Measurements from ENCODE around the gene TBC1D21. TPM values are rescaled to one million over a fixed set of nuclear protein-coding genes. Genes with fewer than 3 reads are reported as not detected.

TBC1D21 gene
- total RNA-seq, 4 donors from 2014 or later, result not detected

- peak overlapping the region; percentile 83 to 97 (median 96) for H3K27ac ChIP-seq
- H3K36me3 ChIP-seq, result no peaks in the 10 kb centered on the region
- H3K4me3 ChIP-seq, result peak overlapping the region; percentile 69 to 79
- H3K4me1 ChIP-seq, result peaks cover 20 to 100% (median 85%) of the 10 kb centered on the region in 3 donors
- no peak for ATAC-seq
- peaks cover 22% of the 10 kb centered on the region for H3K27me3 ChIP-seq
- WGBS, 2 donors (ENCODE audit: low coverage in 1 of 2), result 22 to 40% methylated on average over 3 to 7 of the region's 8 CpGs
- TF ChIP-seq EP300 (IDR thresholded peaks at IDR 0.05) (no peak), CTCF (IDR thresholded peaks at IDR 0.05) (no peak), POLR2AphosphoS5 (IDR thresholded peaks at IDR 0.05) (no peak), POLR2A (IDR thresholded peaks at IDR 0.05) (no peak)
- H3K9me3 ChIP-seq, result no peaks in the 10 kb centered on the region
Observed at GRCh38 chr15:73925848-73926218, 52.5 kb downstream of the TBC1D21 start.

GRCh38 chr15:73926219-73927002 is 53.0 kb downstream of the TBC1D21 start, which contains the start of gene LOXL1:
Gene LOXL1 (plus strand): TSS chr15:73926462. CDS start chr15:73926784, 322 bp downstream.
- peak in 2 of 4 experiments; percentile 2 to 13 for TF ChIP-seq CTCF (IDR thresholded peaks at IDR 0.05)
- peak; percentile 83 for TF ChIP-seq POLR2AphosphoS5 (IDR thresholded peaks at IDR 0.05)
- peak; percentile 70 to 82 for TF ChIP-seq POLR2A (IDR thresholded peaks at IDR 0.05)
- TF ChIP-seq EP300 (IDR thresholded peaks at IDR 0.05), result no peak
- no peaks in the 10 kb centered on the region for H3K36me3 ChIP-seq
- WGBS, 2 donors (ENCODE audit: low coverage in 1 of 2), result no CpG with 5 or more reads among the region's 47 CpGs

DNA sequence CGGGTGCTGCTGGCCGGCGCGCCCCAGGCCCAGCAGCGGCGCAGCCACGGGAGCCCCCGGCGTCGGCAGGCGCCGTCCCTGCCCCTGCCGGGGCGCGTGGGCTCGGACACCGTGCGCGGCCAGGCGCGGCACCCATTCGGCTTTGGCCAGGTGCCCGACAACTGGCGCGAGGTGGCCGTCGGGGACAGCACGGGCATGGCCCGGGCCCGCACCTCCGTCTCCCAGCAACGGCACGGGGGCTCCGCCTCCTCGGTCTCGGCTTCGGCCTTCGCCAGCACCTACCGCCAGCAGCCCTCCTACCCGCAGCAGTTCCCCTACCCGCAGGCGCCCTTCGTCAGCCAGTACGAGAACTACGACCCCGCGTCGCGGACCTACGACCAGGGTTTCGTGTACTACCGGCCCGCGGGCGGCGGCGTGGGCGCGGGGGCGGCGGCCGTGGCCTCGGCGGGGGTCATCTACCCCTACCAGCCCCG is 53.7 kb downstream of the TBC1D21 start:
- Histone ChIP-seq H3K4me1 (peaks cover 20 to 100% (median 78%) of the 10 kb centered on the region in 3 donors), H3K9me3 (no peaks in the 10 kb centered on the region), H3K27ac (peak overlapping the region; percentile 83 to 97 (median 96)), H3K36me3 (peaks cover 0 to under 1% of the 10 kb centered on the region in 2 donors), H3K27me3 (peaks cover 22% of the 10 kb centered on the region), H3K4me3 (peak overlapping the region; percentile 69 to 79)
- no peak for TF ChIP-seq POLR2A (IDR thresholded peaks at IDR 0.05)
- TF ChIP-seq POLR2AphosphoS5 (IDR thresholded peaks at IDR 0.05), result no peak
- TF ChIP-seq CTCF (IDR thresholded peaks at IDR 0.05), result no peak
- TF ChIP-seq EP300 (IDR thresholded peaks at IDR 0.05), result no peak
- ATAC-seq, result peak; percentile 32
- no CpG with 5 or more reads among the region's 65 CpGs for WGBS, 2 donors (ENCODE audit: low coverage in 1 of 2)

More at GRCh38 chr15:73926219-73927002, 53.0 kb downstream of the TBC1D21 start, which contains the start of gene LOXL1:
- Histone ChIP-seq H3K4me3 (peak within 1 kb of the TSS; percentile 69 to 79), H3K9me3 (no peaks in the 10 kb centered on the region), H3K27ac (peak within 1 kb of the TSS; percentile 83 to 97 (median 96)), H3K4me1 (peaks cover 20 to 100% (median 83%) of the 10 kb centered on the region in 3 donors), H3K27me3 (peaks cover 22% of the 10 kb centered on the region)
- peak; percentile 81 for ATAC-seq

DNA sequence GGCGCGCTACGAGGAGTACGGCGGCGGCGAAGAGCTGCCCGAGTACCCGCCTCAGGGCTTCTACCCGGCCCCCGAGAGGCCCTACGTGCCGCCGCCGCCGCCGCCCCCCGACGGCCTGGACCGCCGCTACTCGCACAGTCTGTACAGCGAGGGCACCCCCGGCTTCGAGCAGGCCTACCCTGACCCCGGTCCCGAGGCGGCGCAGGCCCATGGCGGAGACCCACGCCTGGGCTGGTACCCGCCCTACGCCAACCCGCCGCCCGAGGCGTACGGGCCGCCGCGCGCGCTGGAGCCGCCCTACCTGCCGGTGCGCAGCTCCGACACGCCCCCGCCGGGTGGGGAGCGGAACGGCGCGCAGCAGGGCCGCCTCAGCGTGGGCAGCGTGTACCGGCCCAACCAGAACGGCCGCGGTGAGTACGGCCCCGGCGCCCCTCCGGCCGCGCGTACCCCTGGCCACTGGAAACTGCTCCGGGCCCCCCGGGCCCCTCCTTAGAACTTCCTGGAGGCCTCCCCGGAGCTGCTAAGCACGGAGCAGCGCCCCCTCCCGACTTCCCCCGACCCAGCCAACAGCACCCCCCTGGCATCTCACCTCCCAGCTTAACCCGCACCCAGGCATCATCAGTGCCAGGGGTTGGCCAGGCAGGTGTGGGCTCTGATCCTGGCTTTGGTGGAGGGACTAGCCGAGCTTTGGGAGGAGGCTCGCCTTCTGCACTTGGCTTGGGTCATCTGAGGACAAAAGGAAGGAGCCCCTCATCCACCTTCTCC is 54.3 kb downstream of the TBC1D21 start:
- TF ChIP-seq POLR2AphosphoS5 (IDR thresholded peaks at IDR 0.05) (peak; percentile 8), EP300 (IDR thresholded peaks at IDR 0.05) (no peak), CTCF (IDR thresholded peaks at IDR 0.05) (peak in 3 of 4 experiments; percentile 43 to 75 (median 52)), POLR2A (IDR thresholded peaks at IDR 0.05) (peak; percentile 35 to 46)
- peaks cover 0 to 2% of the 10 kb centered on the region in 2 donors for H3K36me3 ChIP-seq
- WGBS, 2 donors (ENCODE audit: low coverage in 1 of 2), result no CpG with 5 or more reads among the region's 78 CpGs
- peak overlapping the region; percentile 83 to 97 (median 96) for H3K27ac ChIP-seq
- ATAC-seq, result peak; percentile 48
- peak overlapping the region; percentile 69 to 79 for H3K4me3 ChIP-seq
- H3K4me1 ChIP-seq, result peaks cover 20 to 100% (median 72%) of the 10 kb centered on the region in 3 donors
- H3K27me3 ChIP-seq, result peaks cover 22% of the 10 kb centered on the region
- no peaks in the 10 kb centered on the region for H3K9me3 ChIP-seq

All from gastroesophageal sphincter (tissue), 4 donors.